B cell (primary cell): Measurements from ENCODE around the gene CAV3. TPM values are rescaled to one million over a fixed set of nuclear protein-coding genes. Genes with fewer than 3 reads are reported as not detected.

Experiments used
- ATAC-seq: fragments of 200-7000 bp; cut with Tn5 transposase; one replicate; pipeline ENCODE4 v1.10.0; 2021; ENCODE audit warnings: low read depth, mild to moderate bottlenecking, moderate number of reproducible peaks, moderate library complexity
- CTCF ChIA-PET: fragments of 350-600 bp; sonication (Branson Sonifier 250); formaldehyde crosslinking; loops from one replicate; lab custom pipeline; 2021; ENCODE audit warnings: antibody characterized with exemption, inconsistent platforms; lab: Charles Lee
- POLR2A ChIA-PET: fragments of 350-600 bp; sonication (Branson Sonifier 250); formaldehyde crosslinking; loops from one replicate; lab custom pipeline; 2021; ENCODE audit warnings: antibody characterized with exemption; lab: Charles Lee
- DNase-seq: peaks from one replicate; pipeline ENCODE4 v3.0.0; 2013
- H2AFZ ChIP-seq: 2 replicates; pipeline ENCODE4 v1.6.1; 2012; ENCODE audit warnings: mild to moderate bottlenecking, low read depth, low read length; ENCODE audit not compliant: insufficient read depth, poor library complexity, severe bottlenecking
- H3K27ac ChIP-seq, 2 donors: 1 replicate in 1 of 2; 2 replicates in 1 of 2; pipeline ENCODE4 v1.5.1; 2012 to 2013; ENCODE audit warnings: low read length in 2 of 2, mild to moderate bottlenecking in 2 of 2, moderate library complexity in 1 of 2
- H3K27me3 ChIP-seq, 4 experiments: fragments of 200-600 bp in 1 of 4; sonication (generic) in 1 of 4; replicated peaks in 1 of 4; 1 replicate in 2 of 4; 2 replicates in 2 of 4; pipeline versions ENCODE4 v1.6.1 to v1.7.0; 2013 to 2016; ENCODE audit warnings: low read length in 3 of 4, mild to moderate bottlenecking in 2 of 4, mixed read lengths in 1 of 4, moderate library complexity in 1 of 4; ENCODE audit not compliant: insufficient read depth in 4 of 4, control insufficient read depth in 3 of 4; ENCODE audit errors: control extremely low read depth in 1 of 4
- H3K36me3 ChIP-seq, 2 experiments: replicated peaks in 1 of 2; 1 replicate in 1 of 2; 2 replicates in 1 of 2; pipeline versions ENCODE4 v1.6.1 to v1.7.1; 2013; ENCODE audit warnings: low read length in 1 of 2; ENCODE audit not compliant: insufficient read depth in 2 of 2, control insufficient read depth in 1 of 2; ENCODE audit errors: control extremely low read depth in 1 of 2, extremely low read depth in 1 of 2
- H3K4me1 ChIP-seq, 2 donors: fragments of 200-600 bp in 1 of 2; sonication (generic) in 1 of 2; 1 replicate in 1 of 2; 2 replicates in 1 of 2; pipeline versions ENCODE4 v1.5.1 to v1.6.1; 2013 to 2017; ENCODE audit warnings: low read length in 2 of 2; ENCODE audit not compliant: control insufficient read depth in 2 of 2, insufficient read depth in 2 of 2
- H3K4me2 ChIP-seq: replicated peaks from 2 replicates; pipeline ENCODE3; 2012; ENCODE audit warnings: mild to moderate bottlenecking, low read depth, low read length; ENCODE audit not compliant: poor library complexity, severe bottlenecking
- H3K4me3 ChIP-seq, 5 experiments: fragments of 200-600 bp in 1 of 5; sonication (generic) in 1 of 5; 1 replicate in 3 of 5; 2 replicates in 2 of 5; pipeline versions ENCODE4 v1.5.1 to v1.7.0; 2011 to 2016; ENCODE audit warnings: low read length in 4 of 5, mild to moderate bottlenecking in 4 of 5, low read depth in 2 of 5, control low read depth in 1 of 5, moderate library complexity in 1 of 5; ENCODE audit not compliant: insufficient read depth in 1 of 5; ENCODE audit errors: control extremely low read depth in 1 of 5, extremely low read depth in 1 of 5
- H3K79me2 ChIP-seq: fragments of 200-600 bp; sonication (generic); one replicate; pipeline ENCODE4 v1.6.0; 2016; ENCODE audit warnings: low read length; ENCODE audit not compliant: control insufficient read depth, insufficient read depth
- H3K9ac ChIP-seq: fragments of 200-600 bp; sonication (generic); 2 replicates; pipeline ENCODE4 v1.6.1; 2017; ENCODE audit warnings: mild to moderate bottlenecking, low read length, moderate library complexity
- H3K9me3 ChIP-seq, 3 donors: one replicate each; pipeline versions ENCODE4 v1.6.1 to v1.7.1; 2013; ENCODE audit warnings: low read length in 2 of 3; ENCODE audit not compliant: control insufficient read depth in 2 of 3, insufficient read depth in 1 of 3; ENCODE audit errors: control extremely low read depth in 1 of 3
- H4K20me1 ChIP-seq: 2 replicates; pipeline ENCODE4 v1.6.0; 2012; ENCODE audit warnings: mild to moderate bottlenecking, low read length; ENCODE audit not compliant: insufficient read depth, control insufficient read depth, poor library complexity, severe bottlenecking
- H3K27ac Mint-ChIP-seq: one replicate; pipeline ENCODE4 v1.8.0; 2021; ENCODE audit warnings: mixed read lengths
- H3K27me3 Mint-ChIP-seq: one replicate; pipeline ENCODE4 v1.8.0; 2021; ENCODE audit warnings: mixed read lengths
- H3K4me1 Mint-ChIP-seq: one replicate; pipeline ENCODE4 v1.8.0; 2021; ENCODE audit warnings: mixed read lengths
- H3K4me3 Mint-ChIP-seq: one replicate; pipeline ENCODE4 v1.8.0; 2021; ENCODE audit warnings: mixed read lengths
- H3K9me3 Mint-ChIP-seq: one replicate; pipeline ENCODE4 v1.8.0; 2022; ENCODE audit warnings: mixed read lengths; ENCODE audit not compliant: insufficient read depth
- EZH2 ChIP-seq: IDR thresholded peaks from 2 replicates; pipeline ENCODE4 v1.6.1; 2012; ENCODE audit warnings: borderline replicate concordance, low read depth, mild to moderate bottlenecking, moderate library complexity, low read length; ENCODE audit not compliant: insufficient read depth, poor library complexity, severe bottlenecking
- WGBS: methylation state at CpG from one replicate; pipeline ENCODE4 v1.1.5; 2013; ENCODE audit warnings: missing lambda C conversion rate; ENCODE audit not compliant: insufficient coverage; 5-methylcytosine and 5-hydroxymethylcytosine counted together
- intact Hi-C: fragments of 100-400 bp; cut with micrococcal nuclease; formaldehyde crosslinking; loops from one replicate; pipeline ENCODE4 v1.10.0; 2022
- polyA plus RNA-seq: library from polyadenylated mRNA; depleted of rRNA; stranded (reverse); fragments of >200 nt; gene quantifications from 2 replicates; pipeline ENCODE4 v1.2.3, GENCODE V29; 2012
- total RNA-seq, 2 donors: library from RNA; stranded (reverse); fragments of 120-200 nt in 1 of 2; gene quantifications; 1 replicate in 1 of 2; 2 replicates in 1 of 2; pipeline versions ENCODE4 v1.2.3 to v1.2.4, GENCODE V29; 2013 to 2022
- TF ChIP-seq, protein P1 (sequence below): fragments of 200-600 bp; IDR thresholded peaks from one replicate; pipeline ENCODE4 v1.8.0; 2022; ENCODE audit warnings: antibody characterized with exemption, mild to moderate bottlenecking

Gene CAV3
- total and polyA plus RNA-seq, 2 donors (not counting 1 experiment from before 2014, with no cell fraction given) = not detected

DNA sequence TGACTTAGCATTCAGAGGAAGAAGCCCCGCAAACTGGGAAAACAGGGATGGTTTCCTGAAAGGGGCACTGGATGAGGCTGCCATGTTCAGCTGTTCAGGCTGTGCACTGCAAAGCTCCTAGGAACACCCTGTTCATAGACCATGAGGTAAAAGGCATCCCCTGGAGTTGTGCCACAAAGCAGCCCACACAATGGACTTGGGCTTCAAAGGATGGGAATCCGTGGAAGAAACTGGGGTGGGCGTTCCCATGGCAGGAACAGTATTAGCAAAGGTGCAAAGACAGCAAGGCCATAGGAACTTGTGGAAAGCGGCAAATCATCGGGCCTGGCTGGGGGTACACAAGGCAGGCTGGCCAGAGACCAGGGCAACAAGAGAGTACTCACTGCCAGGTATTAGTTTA lies 26.9 kb downstream of the CAV3 start:
- Histone ChIP-seq H3K4me1 (no peaks in the 10 kb centered on the region), H3K9me3 (no peaks in the 10 kb centered on the region), H3K4me3 (no peak overlapping the region), H4K20me1 (no peaks in the 10 kb centered on the region), H3K27ac (no peak overlapping the region), H3K79me2 (no peaks in the 10 kb centered on the region), H3K4me2 (no peak overlapping the region), H3K36me3 (no peaks in the 10 kb centered on the region), H3K27me3 (no peaks in the 10 kb centered on the region), H2AFZ (no peak overlapping the region), H3K9ac (no peak overlapping the region)
- TF ChIP-seq EZH2 = no peak
- TF ChIP-seq, protein P1, sequence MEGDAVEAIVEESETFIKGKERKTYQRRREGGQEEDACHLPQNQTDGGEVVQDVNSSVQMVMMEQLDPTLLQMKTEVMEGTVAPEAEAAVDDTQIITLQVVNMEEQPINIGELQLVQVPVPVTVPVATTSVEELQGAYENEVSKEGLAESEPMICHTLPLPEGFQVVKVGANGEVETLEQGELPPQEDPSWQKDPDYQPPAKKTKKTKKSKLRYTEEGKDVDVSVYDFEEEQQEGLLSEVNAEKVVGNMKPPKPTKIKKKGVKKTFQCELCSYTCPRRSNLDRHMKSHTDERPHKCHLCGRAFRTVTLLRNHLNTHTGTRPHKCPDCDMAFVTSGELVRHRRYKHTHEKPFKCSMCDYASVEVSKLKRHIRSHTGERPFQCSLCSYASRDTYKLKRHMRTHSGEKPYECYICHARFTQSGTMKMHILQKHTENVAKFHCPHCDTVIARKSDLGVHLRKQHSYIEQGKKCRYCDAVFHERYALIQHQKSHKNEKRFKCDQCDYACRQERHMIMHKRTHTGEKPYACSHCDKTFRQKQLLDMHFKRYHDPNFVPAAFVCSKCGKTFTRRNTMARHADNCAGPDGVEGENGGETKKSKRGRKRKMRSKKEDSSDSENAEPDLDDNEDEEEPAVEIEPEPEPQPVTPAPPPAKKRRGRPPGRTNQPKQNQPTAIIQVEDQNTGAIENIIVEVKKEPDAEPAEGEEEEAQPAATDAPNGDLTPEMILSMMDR = no peak
- Mint-ChIP-seq H3K4me3 (no peak overlapping the region), H3K4me1 (no peaks in the 10 kb centered on the region), H3K27ac (no peak overlapping the region), H3K27me3 (no peaks in the 10 kb centered on the region), H3K9me3 (no peaks in the 10 kb centered on the region)
- ChIA-PET CTCF (interaction anchor here (0.6 kb wide), 1 partner anchor 9 kb away, joined by 3 read pairs; the partner anchor contains the start of gene OXTR), POLR2A (no interaction called here)
- WGBS = 87% methylated on average over 5 of the region's 5 CpGs
- intact Hi-C loops = loop anchor here (10.0 kb wide), 1 partner anchor 544 kb away; no protein-coding TSS in a partner anchor
- DNase-seq = no peak
- no peak for ATAC-seq

DNA sequence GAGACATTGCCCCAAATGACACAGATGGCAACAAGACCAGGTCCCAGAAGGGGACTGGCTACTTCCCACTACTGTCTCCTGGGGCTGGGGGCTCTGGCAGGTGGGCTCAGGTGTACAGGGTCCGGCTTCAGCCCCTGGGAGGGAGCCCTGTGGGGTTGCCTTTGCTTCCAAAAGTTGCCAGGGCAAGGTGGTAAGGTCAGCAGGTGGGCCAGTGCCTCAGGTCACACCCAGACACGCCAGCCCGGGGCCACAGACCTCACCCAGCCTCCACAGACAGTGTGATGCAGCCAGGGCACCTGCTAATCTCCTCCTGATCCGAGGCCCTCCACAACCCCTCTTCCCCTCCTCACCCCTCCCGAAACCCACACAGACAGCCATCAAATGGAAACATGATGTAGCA lies 28.3 kb downstream of the CAV3 start:
- no peaks in the 10 kb centered on the region for H3K9me3 Mint-ChIP-seq
- no peak overlapping the region for H3K4me3 ChIP-seq
- intact Hi-C loops = loop anchor here (10.0 kb wide), 1 partner anchor 543 kb away; no protein-coding TSS in a partner anchor
- H3K79me2 ChIP-seq = no peaks in the 10 kb centered on the region
- no peak overlapping the region for H3K4me3 Mint-ChIP-seq
- H3K4me1 Mint-ChIP-seq = no peaks in the 10 kb centered on the region
- no peak for TF ChIP-seq EZH2
- TF ChIP-seq, protein P1 = no peak
- H3K27ac ChIP-seq = no peak overlapping the region
- ChIA-PET POLR2A (no interaction called here), CTCF (no interaction called here)
- WGBS = no CpG with 5 or more reads among the region's 5 CpGs
- no peak overlapping the region for H2AFZ ChIP-seq
- H4K20me1 ChIP-seq = no peaks in the 10 kb centered on the region
- peaks cover 0 to 1% (median 0%) of the 10 kb centered on the region in 4 experiments for H3K27me3 ChIP-seq
- no peaks in the 10 kb centered on the region for H3K27me3 Mint-ChIP-seq
- no peaks in the 10 kb centered on the region for H3K9me3 ChIP-seq
- ATAC-seq (no peak), DNase-seq (no peak)
- no peaks in the 10 kb centered on the region for H3K36me3 ChIP-seq
- H3K4me1 ChIP-seq = no peaks in the 10 kb centered on the region
- no peak overlapping the region for H3K4me2 ChIP-seq
- no peak overlapping the region for H3K27ac Mint-ChIP-seq
- no peak overlapping the region for H3K9ac ChIP-seq
